PC-3 (cell line): ENCODE data around the gene FILIP1L. TPM values are rescaled to one million over a fixed set of nuclear protein-coding genes. Genes with fewer than 3 reads are reported as not detected.

Source experiments
- ATAC-seq: fragments of 200-7000 bp; cut with Tn5 transposase; 2 replicates; pipeline ENCODE4 v1.9.1; 2020; ENCODE audit warnings: mild to moderate bottlenecking, moderate library complexity
- BruUV-seq: library from RNA; stranded (reverse); fragments of 400-500 nt; replicated peaks from 2 replicates; lab custom pipeline; 2021; lab: Mats Ljungman, UMichigan
- CTCF ChIA-PET: fragments of 300-600 bp; sonication (Branson Sonifier 250); formaldehyde crosslinking; loops from one replicate; lab custom pipeline; 2022; ENCODE audit warnings: antibody characterized with exemption; lab: Charles Lee
- POLR2A ChIA-PET: fragments of 300-600 bp; sonication (Branson Sonifier 250); formaldehyde crosslinking; loops from one replicate; lab custom pipeline; 2022; ENCODE audit warnings: antibody characterized with exemption; ENCODE audit not compliant: unreplicated experiment; lab: Charles Lee
- DNase-seq: peaks from one replicate; pipeline ENCODE4 v3.0.0-alpha.2; 2015
- H2AFZ ChIP-seq: fragments of 300-600 bp; sonication (generic); 2 replicates; pipeline ENCODE4 v1.6.0; 2016; ENCODE audit warnings: antibody characterized with exemption, low read length
- H3F3A ChIP-seq: fragments of 300-600 bp; sonication (generic); one replicate; pipeline ENCODE4 v1.6.0; 2017; ENCODE audit warnings: antibody characterized with exemption, low read length, control low read depth, mild to moderate bottlenecking; ENCODE audit not compliant: unreplicated experiment
- H3K27ac ChIP-seq: fragments of 300-600 bp; sonication (generic); 2 replicates; pipeline ENCODE4 v1.5.1; 2016; ENCODE audit warnings: mild to moderate bottlenecking, low read length
- H3K27me3 ChIP-seq: fragments of 300-600 bp; sonication (generic); 2 replicates; pipeline ENCODE4 v1.6.1; 2016; ENCODE audit warnings: low read length, mixed read lengths
- H3K36me3 ChIP-seq: fragments of 300-600 bp; sonication (generic); 2 replicates; pipeline ENCODE4 v1.6.1; 2016; ENCODE audit warnings: low read depth, mixed run types, low read length, mixed read lengths
- H3K4me1 ChIP-seq: fragments of 300-600 bp; sonication (generic); 2 replicates; pipeline ENCODE4 v1.5.1; 2016; ENCODE audit warnings: low read length; ENCODE audit not compliant: insufficient read depth
- H3K4me2 ChIP-seq: fragments of 300-600 bp; sonication (generic); 2 replicates; pipeline ENCODE4 v1.6.0; 2016; ENCODE audit warnings: low read length
- H3K4me3 ChIP-seq: fragments of 300-600 bp; sonication (generic); 2 replicates; pipeline ENCODE4 v1.5.1; 2016; ENCODE audit warnings: mild to moderate bottlenecking, low read length, mixed read lengths
- H3K79me2 ChIP-seq: fragments of 300-600 bp; sonication (generic); 2 replicates; pipeline ENCODE4 v1.6.1; 2017; ENCODE audit warnings: low read length, mixed read lengths
- H3K9ac ChIP-seq: fragments of 300-600 bp; sonication (generic); 2 replicates; pipeline ENCODE4 v1.6.0; 2016; ENCODE audit warnings: mild to moderate bottlenecking, low read length
- H3K9me2 ChIP-seq: fragments of 300-600 bp; sonication (generic); replicated peaks from 2 replicates; pipeline ENCODE4 v1.6.1; 2016; ENCODE audit warnings: mixed run types, low read length, mixed read lengths
- H3K9me3 ChIP-seq: fragments of 300-600 bp; sonication (generic); 2 replicates; pipeline ENCODE4 v1.6.1; 2016; ENCODE audit warnings: low read length, mixed read lengths
- H4K20me1 ChIP-seq: fragments of 300-600 bp; sonication (generic); 2 replicates; pipeline ENCODE4 v1.6.1; 2016; ENCODE audit warnings: low read length, mixed read lengths
- EZH2 ChIP-seq: fragments of 300-600 bp; sonication (generic); IDR thresholded peaks from one replicate; pipeline ENCODE4 v1.6.1; 2017; ENCODE audit warnings: antibody characterized with exemption, mild to moderate bottlenecking, low read length; ENCODE audit not compliant: unreplicated experiment
- EZH2phosphoT487 ChIP-seq: fragments of 300-600 bp; sonication (generic); IDR thresholded peaks from 2 replicates; pipeline ENCODE4 v1.6.1; 2018; ENCODE audit warnings: mild to moderate bottlenecking, antibody characterized with exemption, low read length, borderline replicate concordance
- intact Hi-C: fragments of 100-400 bp; cut with micrococcal nuclease; formaldehyde crosslinking; loops from 2 replicates; pipeline ENCODE4 v1.9.0; 2023
- total RNA-seq: library from RNA; depleted of rRNA; stranded (reverse); fragments of >200 nt; gene quantifications from 2 replicates; pipeline ENCODE4 v1.2.3, GENCODE V29; 2014
- TF ChIP-seq, protein P1 (sequence below): fragments of 300-600 bp; sonication (generic); conservative IDR thresholded peaks from 2 replicates; pipeline ENCODE4 v1.5.1; 2017; ENCODE audit warnings: antibody characterized with exemption, low read depth, mild to moderate bottlenecking, low read length

Gene FILIP1L
- total RNA-seq, 1 experiment from 2014 or later = not detected

DNA sequence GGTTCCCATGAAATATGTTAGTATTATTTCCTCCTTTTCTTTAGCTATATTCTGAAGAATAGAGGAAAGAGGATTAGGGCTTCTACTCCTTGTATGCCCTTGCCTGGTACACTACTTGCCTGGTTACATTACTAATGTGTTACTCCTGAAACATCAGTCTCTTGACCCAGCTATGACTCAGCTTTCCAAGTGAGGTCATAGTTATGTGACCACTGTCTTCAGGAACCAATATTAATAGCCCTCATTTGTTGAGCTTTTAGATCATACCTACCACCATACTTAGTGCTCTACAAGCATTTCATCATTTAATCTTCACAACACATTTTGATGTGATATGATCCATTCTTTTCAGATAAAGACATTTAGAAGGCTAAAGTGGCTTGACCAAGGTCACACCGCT is 236.3 kb downstream of the FILIP1L start:
- no peak overlapping the region for H3K4me3 ChIP-seq
- H3K9me3 ChIP-seq = no peaks in the 10 kb centered on the region
- ChIA-PET CTCF (no interaction called here), POLR2A (no interaction called here)
- no peak for TF ChIP-seq EZH2
- TF ChIP-seq, protein P1, sequence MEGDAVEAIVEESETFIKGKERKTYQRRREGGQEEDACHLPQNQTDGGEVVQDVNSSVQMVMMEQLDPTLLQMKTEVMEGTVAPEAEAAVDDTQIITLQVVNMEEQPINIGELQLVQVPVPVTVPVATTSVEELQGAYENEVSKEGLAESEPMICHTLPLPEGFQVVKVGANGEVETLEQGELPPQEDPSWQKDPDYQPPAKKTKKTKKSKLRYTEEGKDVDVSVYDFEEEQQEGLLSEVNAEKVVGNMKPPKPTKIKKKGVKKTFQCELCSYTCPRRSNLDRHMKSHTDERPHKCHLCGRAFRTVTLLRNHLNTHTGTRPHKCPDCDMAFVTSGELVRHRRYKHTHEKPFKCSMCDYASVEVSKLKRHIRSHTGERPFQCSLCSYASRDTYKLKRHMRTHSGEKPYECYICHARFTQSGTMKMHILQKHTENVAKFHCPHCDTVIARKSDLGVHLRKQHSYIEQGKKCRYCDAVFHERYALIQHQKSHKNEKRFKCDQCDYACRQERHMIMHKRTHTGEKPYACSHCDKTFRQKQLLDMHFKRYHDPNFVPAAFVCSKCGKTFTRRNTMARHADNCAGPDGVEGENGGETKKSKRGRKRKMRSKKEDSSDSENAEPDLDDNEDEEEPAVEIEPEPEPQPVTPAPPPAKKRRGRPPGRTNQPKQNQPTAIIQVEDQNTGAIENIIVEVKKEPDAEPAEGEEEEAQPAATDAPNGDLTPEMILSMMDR = no peak
- no peak for TF ChIP-seq EZH2phosphoT487
- H3K4me2 ChIP-seq = no peak overlapping the region
- ATAC-seq (peak; percentile 73), DNase-seq (peak; percentile 71)
- H3K4me1 ChIP-seq = peaks cover 9% of the 10 kb centered on the region; the same call in 1 of the 2 replicates
- no peaks in the 10 kb centered on the region for H3K36me3 ChIP-seq
- no peak overlapping the region for H2AFZ ChIP-seq
- H3K27ac ChIP-seq = no peak overlapping the region
- intact Hi-C loops = no loop called here
- no peaks in the 10 kb centered on the region for H3F3A ChIP-seq
- no peaks in the 10 kb centered on the region for H3K27me3 ChIP-seq
- no peaks in the 10 kb centered on the region for H3K9me2 ChIP-seq
- no peaks in the 10 kb centered on the region for H4K20me1 ChIP-seq
- no TSS peak for BruUV-seq
- no peak overlapping the region for H3K9ac ChIP-seq
- peaks cover 35% of the 10 kb centered on the region for H3K79me2 ChIP-seq

DNA sequence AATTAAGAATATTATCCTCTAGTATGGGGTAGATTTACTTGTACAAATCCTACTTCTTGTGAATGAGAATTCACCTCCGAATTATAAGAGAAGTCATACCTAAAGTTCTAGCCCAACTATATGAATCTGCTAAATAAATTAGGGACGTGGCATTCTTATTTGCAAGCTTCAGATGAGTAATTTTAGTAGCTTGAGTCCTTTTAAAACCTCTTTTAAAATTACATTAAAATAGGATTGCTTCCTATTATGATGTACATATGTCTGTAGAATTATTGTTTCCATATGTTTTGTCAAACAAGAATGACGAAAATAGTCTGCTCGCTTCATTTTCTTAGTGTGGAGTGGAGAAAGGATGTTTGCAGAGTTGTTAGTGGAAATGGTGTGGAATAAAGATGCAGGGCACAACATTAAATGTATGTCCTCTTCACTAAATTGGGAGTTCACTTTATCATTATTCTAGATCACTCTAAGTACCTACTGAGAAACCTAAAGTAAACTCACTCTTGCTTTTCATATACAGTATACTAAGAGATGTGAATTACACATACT is 237.2 kb downstream of the FILIP1L start:
- H3K27ac ChIP-seq = no peak overlapping the region
- ATAC-seq = no peak
- CTCF ChIA-PET = no interaction called here

More for the DNA sequence above, 237.2 kb downstream of the FILIP1L start:
- no peak for DNase-seq
- TF ChIP-seq, protein P1 = no peak
- TF ChIP-seq EZH2 (no peak), EZH2phosphoT487 (no peak)
- intact Hi-C loops = no loop called here
- Histone ChIP-seq H3K9ac (no peak overlapping the region), H3K36me3 (no peaks in the 10 kb centered on the region), H3K4me1 (peaks cover 9% of the 10 kb centered on the region; the same call in 1 of the 2 replicates), H3K79me2 (peaks cover 35% of the 10 kb centered on the region), H3K4me3 (no peak overlapping the region), H3K9me3 (no peaks in the 10 kb centered on the region), H3K27me3 (no peaks in the 10 kb centered on the region), H4K20me1 (no peaks in the 10 kb centered on the region), H3K4me2 (no peak overlapping the region), H2AFZ (no peak overlapping the region), H3K9me2 (no peaks in the 10 kb centered on the region), H3F3A (no peaks in the 10 kb centered on the region)
- no TSS peak for BruUV-seq
- POLR2A ChIA-PET = interaction anchor here (0.6 kb wide), 1 partner anchor 33 kb away, joined by 3 read pairs; no protein-coding TSS in a partner anchor
